GM12892 (cell line): ENCODE results near the gene SLC6A2.

Source experiments
- POLR2A ChIP-seq: IDR thresholded peaks from 2 replicates; pipeline ENCODE4 v1.6.1; 2011; ENCODE audit warnings: low read depth, low read length, control low read depth
- TAF1 ChIP-seq: IDR thresholded peaks from 2 replicates; pipeline ENCODE4 v1.6.1; 2011; ENCODE audit warnings: low read depth, mild to moderate bottlenecking, control low read depth, low read length, borderline replicate concordance

DNA sequence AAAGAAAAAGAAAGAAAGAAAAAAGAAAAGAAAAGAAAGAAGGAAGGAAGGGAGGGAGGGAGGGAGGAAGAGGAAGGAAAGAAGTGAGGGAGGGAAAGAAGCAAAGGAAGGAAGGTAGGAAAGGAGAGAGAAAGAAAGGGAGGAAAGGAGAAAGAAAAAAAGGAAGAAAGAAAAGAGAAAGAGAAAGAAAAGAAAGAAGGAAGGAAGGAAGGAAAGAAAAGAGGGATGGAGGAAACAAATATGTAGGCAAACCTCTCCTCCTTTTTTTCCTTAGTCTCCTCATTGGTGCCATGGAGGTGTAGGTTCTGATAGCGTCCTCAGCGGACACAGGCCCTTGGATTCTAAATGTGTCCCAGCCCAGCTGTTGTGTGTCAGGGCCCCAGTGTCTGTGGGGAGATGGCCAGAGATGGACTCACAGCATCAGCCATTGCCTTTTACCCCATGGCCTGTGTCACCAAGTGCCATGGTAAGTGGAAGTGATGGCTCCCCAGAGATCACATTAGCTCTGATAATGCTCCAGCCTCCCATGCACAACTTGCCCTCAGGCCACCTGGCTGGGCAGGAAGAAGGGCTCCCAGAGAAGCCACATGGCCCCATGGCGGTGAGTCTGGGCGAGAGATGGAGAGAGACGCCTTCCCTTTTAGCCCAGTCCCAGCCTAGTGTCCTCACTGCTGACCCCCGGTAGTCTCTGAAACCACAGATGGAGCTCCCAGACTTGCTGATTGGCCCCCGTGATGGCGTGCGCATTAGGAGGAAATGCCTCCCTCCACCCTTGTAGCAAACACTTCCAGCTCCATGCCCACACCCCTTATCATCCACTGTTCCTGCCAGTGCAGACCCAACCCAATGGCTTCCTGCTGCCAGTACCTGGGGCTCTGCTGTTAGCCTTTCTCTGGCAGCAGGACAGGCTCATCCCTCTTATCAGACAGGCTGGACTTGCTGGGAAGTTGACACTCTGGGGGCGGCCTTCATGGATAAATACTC lies 3.7 kb upstream of the SLC6A2 start:
- TF ChIP-seq POLR2A, result no peak
- TF ChIP-seq TAF1, result no peak
